ENCODE data around the gene SUSD1.

Gene SUSD1

DNA sequence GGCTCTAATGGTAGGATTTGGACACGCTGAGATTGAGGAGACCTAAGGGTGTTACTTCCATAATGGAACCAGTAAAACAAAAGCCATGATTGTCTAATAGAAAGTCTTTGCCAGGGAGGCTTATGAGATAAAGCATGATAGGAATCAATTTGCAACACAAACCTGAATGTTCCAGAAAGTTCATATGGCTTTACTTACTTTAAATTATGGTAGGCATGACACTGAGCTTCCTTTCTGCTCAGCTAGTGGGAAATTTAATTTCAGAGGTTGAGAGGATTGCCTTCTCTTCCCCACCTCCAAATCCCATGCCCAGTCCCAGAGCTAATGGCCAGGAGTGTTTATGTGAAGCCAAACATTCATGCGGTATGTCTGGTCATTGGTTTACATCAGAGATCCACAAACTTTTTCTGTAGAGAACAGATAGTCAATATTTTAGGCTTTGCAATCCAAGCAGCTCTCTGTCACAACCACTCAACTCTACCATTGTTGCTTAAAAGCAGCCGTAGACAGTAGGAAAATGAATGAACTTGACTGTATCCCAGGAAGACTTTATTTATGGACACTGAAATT is 164.0 kb downstream of the SUSD1 start:
- Histone ChIP-seq H3K4me3 (ENCODE audit: extremely low read depth, insufficient read depth, low read length, poor library complexity, severe bottlenecking) (no peak overlapping the region), H3K9me3 (ENCODE audit: control insufficient read depth, low read length) (no peaks in the 10 kb centered on the region), H3K27ac (ENCODE audit: low read depth, low read length, severe bottlenecking) (no peak overlapping the region), H3K4me1 (ENCODE audit: control insufficient read depth, insufficient read depth, low read length, poor library complexity, severe bottlenecking) (peaks cover 16% of the 10 kb centered on the region), H3K36me3 (ENCODE audit: control insufficient read depth, insufficient read depth, low read length) (no peaks in the 10 kb centered on the region)
- 93 to 100% methylated on average over 2 of the region's 3 CpGs for WGBS, 2 experiments (ENCODE audit: insufficient coverage in 2 of 2)

DNA sequence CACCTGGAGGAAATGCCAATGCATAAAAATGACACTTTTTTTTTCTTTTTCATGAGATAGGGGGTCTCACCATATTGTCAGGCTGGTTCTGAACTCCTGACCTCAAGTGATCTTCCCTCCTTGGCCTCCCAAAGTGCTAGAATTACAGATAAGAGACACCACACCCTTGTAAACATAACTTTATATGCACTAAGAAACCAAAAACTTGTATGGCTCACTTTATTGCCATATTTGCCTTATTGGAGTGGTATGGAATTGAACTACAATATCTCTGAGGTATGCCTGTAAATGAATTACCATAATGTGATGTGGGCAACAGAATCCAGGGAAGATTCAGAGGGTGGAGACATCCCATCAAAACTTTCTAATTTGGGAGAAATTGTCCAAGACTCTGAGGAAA is 164.6 kb downstream of the SUSD1 start:
- H3K27ac ChIP-seq (ENCODE audit: low read depth, low read length, severe bottlenecking) = no peak overlapping the region
- no peaks in the 10 kb centered on the region for H3K36me3 ChIP-seq (ENCODE audit: control insufficient read depth, insufficient read depth, low read length)
- H3K9me3 ChIP-seq (ENCODE audit: control insufficient read depth, low read length) = no peaks in the 10 kb centered on the region
- peaks cover 16% of the 10 kb centered on the region for H3K4me1 ChIP-seq (ENCODE audit: control insufficient read depth, insufficient read depth, low read length, poor library complexity, severe bottlenecking)
- H3K4me3 ChIP-seq (ENCODE audit: extremely low read depth, insufficient read depth, low read length, poor library complexity, severe bottlenecking) = no peak overlapping the region

DNA sequence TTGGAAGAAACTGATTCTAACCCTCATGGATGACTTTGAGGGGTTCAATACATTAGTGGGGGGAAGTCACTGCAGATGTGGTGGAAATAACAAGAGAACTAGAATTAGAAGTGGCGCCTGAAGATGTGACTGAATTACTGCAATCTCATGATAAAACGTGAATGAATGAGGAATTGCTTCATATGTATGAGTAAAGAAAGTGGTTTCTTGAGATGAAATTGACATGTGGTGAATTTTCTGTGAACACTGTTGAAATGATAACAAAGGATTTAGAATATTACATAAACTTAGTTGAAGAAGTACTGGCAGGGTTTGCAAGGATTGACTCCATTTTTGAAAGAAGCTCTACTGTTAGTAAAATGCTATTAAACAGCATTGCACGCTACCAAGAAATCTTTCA is 165.4 kb downstream of the SUSD1 start:
- no peaks in the 10 kb centered on the region for H3K9me3 ChIP-seq (ENCODE audit: control insufficient read depth, low read length)

DNA sequence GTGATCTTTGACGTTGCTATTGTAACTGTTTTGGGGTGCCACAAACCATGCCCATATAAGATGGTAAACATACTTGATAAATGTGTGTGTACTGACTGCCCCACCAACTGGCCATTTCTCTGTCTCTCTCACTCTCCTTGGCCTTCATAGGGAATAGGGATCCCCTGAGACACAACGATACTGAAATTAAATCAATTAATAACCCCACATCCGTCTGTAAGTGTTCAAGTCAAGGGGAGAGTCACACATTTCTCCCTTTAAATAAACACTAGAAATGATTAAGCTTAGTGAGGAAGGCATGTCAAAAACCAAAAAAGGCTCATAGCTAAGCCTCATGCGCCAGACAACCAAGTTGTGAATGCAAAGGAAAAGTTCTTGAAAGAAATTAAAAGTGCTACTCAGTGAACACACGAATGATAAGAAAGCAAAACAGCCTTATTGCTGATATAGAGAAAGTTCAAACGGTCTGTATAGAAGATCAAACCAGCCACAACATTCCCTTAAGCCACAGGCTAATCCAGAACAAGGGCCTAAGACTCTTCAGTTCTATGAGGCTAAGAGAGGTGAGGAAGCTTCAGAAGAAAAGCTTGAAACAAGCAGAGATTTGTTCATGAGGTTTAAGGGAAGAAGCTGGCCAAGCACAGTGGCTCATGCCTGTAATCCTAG is 167.4 kb downstream of the SUSD1 start:
- H3K4me3 ChIP-seq (ENCODE audit: extremely low read depth, insufficient read depth, low read length, poor library complexity, severe bottlenecking) = no peak overlapping the region
- no peaks in the 10 kb centered on the region for H3K36me3 ChIP-seq (ENCODE audit: control insufficient read depth, insufficient read depth, low read length)
- H3K4me1 ChIP-seq (ENCODE audit: control insufficient read depth, insufficient read depth, low read length, poor library complexity, severe bottlenecking) = peaks cover 12% of the 10 kb centered on the region
- no peak overlapping the region for H3K27ac ChIP-seq (ENCODE audit: low read depth, low read length, severe bottlenecking)
- no peaks in the 10 kb centered on the region for H3K9me3 ChIP-seq (ENCODE audit: control insufficient read depth, low read length)
- WGBS, 2 experiments (ENCODE audit: insufficient coverage in 2 of 2) = 80 to 90% methylated on average over 1 to 2 of the region's 6 CpGs

More for the DNA sequence above, 165.4 kb downstream of the SUSD1 start:
- Histone ChIP-seq H3K4me3 (ENCODE audit: extremely low read depth, insufficient read depth, low read length, poor library complexity, severe bottlenecking) (no peak overlapping the region), H3K4me1 (ENCODE audit: control insufficient read depth, insufficient read depth, low read length, poor library complexity, severe bottlenecking) (peaks cover 16% of the 10 kb centered on the region), H3K36me3 (ENCODE audit: control insufficient read depth, insufficient read depth, low read length) (no peaks in the 10 kb centered on the region), H3K27ac (ENCODE audit: low read depth, low read length, severe bottlenecking) (no peak overlapping the region)
- WGBS, 2 experiments (ENCODE audit: insufficient coverage in 2 of 2) = 88 to 100% methylated on average over 2 to 3 of the region's 3 CpGs

DNA sequence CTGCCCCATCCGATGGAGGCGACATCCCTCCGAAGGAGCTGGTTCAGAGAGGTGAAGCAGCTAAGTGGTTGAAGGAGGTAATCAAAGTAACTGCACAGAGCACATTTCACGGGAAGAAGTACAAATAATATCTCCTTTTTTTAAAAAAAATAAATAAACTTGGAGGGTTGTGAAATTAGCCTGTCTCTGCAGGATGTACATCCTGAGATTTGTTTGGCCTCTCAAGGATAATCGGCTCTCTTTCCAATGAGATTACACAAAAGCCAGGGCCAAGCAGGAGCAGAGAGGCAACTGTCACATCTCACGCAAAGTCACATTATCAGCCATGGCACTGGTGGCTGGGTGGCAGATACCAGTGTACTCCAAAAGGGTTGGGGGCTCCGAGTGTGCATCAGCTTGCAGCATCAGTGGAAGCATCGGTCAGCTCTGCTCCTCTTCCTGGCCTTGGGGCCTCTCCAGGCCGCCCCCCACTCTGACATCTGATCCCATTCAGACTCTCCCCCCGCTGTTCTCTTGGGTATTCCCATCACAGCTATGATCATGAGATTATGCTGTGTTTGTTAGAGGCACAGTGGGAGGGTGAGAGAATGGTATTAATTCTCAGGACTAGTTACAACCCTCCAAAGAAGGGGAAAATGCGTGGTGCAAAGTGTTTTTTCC is 168.6 kb downstream of the SUSD1 start:
- Histone ChIP-seq H3K27ac (ENCODE audit: low read depth, low read length, severe bottlenecking) (no peak overlapping the region), H3K36me3 (ENCODE audit: control insufficient read depth, insufficient read depth, low read length) (no peaks in the 10 kb centered on the region)

DNA sequence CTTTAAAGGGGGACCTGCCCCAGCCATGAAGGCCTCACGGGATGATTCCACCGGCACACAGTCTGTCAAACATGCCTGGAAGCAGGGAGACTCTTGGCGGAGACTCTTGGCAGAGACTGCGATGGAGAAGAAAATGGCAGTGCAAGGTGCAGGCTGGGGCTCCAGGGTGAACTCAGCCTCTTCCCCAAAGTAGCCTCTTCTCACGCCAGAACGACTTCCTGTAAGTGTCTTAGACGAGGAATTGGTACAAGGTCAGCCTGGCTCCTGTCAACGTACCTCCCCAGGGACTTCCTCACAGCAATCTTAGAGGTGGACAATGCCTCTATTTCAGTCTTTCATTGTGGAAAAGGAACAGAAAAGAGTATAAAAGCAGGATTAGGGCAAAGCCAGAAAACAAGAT is 169.2 kb downstream of the SUSD1 start:
- Histone ChIP-seq H3K4me1 (ENCODE audit: control insufficient read depth, insufficient read depth, low read length, poor library complexity, severe bottlenecking) (no peaks in the 10 kb centered on the region), H3K4me3 (ENCODE audit: extremely low read depth, insufficient read depth, low read length, poor library complexity, severe bottlenecking) (no peak overlapping the region), H3K9me3 (ENCODE audit: control insufficient read depth, low read length) (no peaks in the 10 kb centered on the region), H3K27ac (ENCODE audit: low read depth, low read length, severe bottlenecking) (no peak overlapping the region), H3K36me3 (ENCODE audit: control insufficient read depth, insufficient read depth, low read length) (no peaks in the 10 kb centered on the region)
- 88 to 92% methylated on average over 6 to 8 of the region's 8 CpGs for WGBS, 2 experiments (ENCODE audit: insufficient coverage in 2 of 2)

More for the DNA sequence above, 168.6 kb downstream of the SUSD1 start:
- Histone ChIP-seq H3K9me3 (ENCODE audit: control insufficient read depth, low read length) (no peaks in the 10 kb centered on the region), H3K4me1 (ENCODE audit: control insufficient read depth, insufficient read depth, low read length, poor library complexity, severe bottlenecking) (no peaks in the 10 kb centered on the region), H3K4me3 (ENCODE audit: extremely low read depth, insufficient read depth, low read length, poor library complexity, severe bottlenecking) (no peak overlapping the region)
- WGBS, 2 experiments (ENCODE audit: insufficient coverage in 2 of 2) = 90 to 94% methylated on average over 4 to 7 of the region's 11 CpGs

DNA sequence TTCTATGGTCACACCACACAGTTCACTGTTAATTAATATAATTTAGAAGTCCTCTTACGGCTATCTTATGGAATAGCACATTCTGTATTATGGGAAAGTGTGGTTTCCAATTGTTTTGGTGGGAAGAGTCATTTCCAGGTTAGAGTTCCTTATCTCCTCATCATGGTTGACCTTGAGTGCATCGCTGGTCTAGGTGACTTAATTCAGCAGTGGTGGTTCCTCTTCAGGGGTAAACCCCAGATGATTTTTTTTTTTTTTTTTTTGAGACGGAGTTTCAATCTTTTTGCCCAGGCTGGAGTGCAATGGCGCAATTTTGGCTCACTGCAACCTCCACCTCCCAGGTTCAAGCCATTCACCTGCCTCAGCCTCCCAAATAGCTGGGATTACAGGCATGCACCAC is 171.6 kb downstream of the SUSD1 start:
- no peaks in the 10 kb centered on the region for H3K4me1 ChIP-seq (ENCODE audit: control insufficient read depth, insufficient read depth, low read length, poor library complexity, severe bottlenecking)
- 96 to 100% methylated on average over 2 to 3 of the region's 4 CpGs for WGBS, 2 experiments (ENCODE audit: insufficient coverage in 2 of 2)
- H3K36me3 ChIP-seq (ENCODE audit: control insufficient read depth, insufficient read depth, low read length) = no peaks in the 10 kb centered on the region
- H3K27ac ChIP-seq (ENCODE audit: low read depth, low read length, severe bottlenecking) = no peak overlapping the region
- H3K4me3 ChIP-seq (ENCODE audit: extremely low read depth, insufficient read depth, low read length, poor library complexity, severe bottlenecking) = no peak overlapping the region
- H3K9me3 ChIP-seq (ENCODE audit: control insufficient read depth, low read length) = no peaks in the 10 kb centered on the region

DNA sequence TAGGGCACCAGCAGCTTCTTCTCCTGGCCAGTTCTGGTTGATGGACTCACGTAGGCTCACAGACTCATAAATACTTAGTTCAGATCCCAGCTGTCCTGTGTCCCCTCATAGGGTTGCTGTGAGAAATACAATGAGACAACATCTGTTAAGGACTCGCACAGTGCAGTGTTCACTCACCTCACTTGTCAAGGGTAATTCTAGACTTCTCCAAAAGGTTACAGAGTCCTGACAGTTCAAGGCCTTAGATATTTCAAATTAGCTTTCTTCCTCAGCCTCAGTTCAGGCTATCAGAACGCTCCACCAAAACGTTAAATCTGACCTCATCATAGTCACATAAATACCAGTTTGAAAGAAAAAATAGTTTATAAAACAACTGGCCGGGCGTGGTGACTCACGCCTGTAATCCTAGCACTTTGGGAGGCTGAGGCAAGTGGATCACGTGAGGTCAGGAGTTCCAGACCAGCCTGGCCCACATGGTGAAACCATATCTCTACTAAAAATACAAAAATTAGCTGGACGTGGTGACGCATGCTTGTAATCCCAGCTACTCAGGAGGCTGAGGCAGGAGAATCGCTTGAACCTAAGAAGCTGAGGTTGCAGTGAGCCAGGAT is 172.1 kb downstream of the SUSD1 start:
- WGBS, 2 experiments (ENCODE audit: insufficient coverage in 2 of 2) = 90 to 97% methylated on average over 6 to 9 of the region's 11 CpGs
- Histone ChIP-seq H3K27ac (ENCODE audit: low read depth, low read length, severe bottlenecking) (no peak overlapping the region), H3K9me3 (ENCODE audit: control insufficient read depth, low read length) (no peaks in the 10 kb centered on the region), H3K36me3 (ENCODE audit: control insufficient read depth, insufficient read depth, low read length) (no peaks in the 10 kb centered on the region), H3K4me1 (ENCODE audit: control insufficient read depth, insufficient read depth, low read length, poor library complexity, severe bottlenecking) (no peaks in the 10 kb centered on the region), H3K4me3 (ENCODE audit: extremely low read depth, insufficient read depth, low read length, poor library complexity, severe bottlenecking) (no peak overlapping the region)

DNA sequence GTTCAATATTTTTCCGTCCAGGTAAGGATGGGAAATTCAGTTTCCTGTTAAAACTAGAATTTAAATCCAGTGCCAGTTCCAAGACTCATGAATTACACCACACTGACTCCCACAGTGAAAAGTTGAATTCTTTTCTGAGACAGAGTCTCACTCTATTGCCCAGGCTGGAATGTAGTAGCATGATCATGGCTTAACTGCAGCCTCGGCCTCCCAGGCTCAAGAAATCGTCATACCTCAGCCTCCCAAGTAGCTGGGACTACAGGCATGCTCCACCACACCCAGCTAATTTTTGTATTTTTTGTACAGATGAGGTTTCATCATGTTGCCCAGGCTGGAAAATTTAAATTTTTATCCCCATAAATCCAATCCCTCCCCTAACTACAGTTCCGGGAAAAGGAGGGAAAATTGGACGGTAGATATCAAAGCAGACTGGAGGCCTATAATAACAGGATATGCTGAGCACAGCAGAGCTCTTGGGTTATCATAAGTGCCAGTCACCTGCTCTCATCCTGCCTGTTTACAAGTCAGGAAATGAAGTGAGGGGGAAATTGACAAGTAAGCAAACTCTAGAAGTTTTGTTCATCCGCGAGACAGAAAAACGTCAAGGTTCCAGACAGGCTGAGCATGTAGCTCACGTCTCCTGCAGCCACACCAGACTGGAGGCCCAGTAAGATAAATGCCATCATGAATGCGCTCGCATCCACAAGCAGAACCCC is 172.8 kb downstream of the SUSD1 start:
- WGBS, 2 experiments (ENCODE audit: insufficient coverage in 2 of 2) = 95% methylated on average over 10 of the region's 11 CpGs
- H3K4me1 ChIP-seq (ENCODE audit: control insufficient read depth, insufficient read depth, low read length, poor library complexity, severe bottlenecking) = no peaks in the 10 kb centered on the region
- H3K4me3 ChIP-seq (ENCODE audit: extremely low read depth, insufficient read depth, low read length, poor library complexity, severe bottlenecking) = no peak overlapping the region
- no peaks in the 10 kb centered on the region for H3K36me3 ChIP-seq (ENCODE audit: control insufficient read depth, insufficient read depth, low read length)
- H3K27ac ChIP-seq (ENCODE audit: low read depth, low read length, severe bottlenecking) = no peak overlapping the region
- H3K9me3 ChIP-seq (ENCODE audit: control insufficient read depth, low read length) = no peaks in the 10 kb centered on the region

DNA sequence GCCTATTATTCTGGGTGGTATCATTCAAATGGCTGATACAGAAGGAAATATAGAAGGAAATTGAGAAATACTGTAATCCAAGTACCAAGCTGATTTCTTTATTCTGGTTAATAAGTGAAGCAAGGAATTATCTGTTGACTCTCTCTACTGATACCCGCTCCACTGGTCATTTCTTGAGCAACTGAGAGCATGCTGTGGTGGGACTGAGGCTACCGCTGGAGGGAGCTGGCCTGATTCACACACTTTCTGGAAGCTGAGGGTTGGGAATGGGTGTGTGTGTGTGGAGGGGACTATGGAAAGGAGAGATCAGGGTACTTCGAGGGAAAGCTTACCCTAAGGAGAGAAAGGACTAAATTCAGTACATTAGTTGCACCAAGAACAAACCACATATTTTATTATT is 174.4 kb downstream of the SUSD1 start:
- Histone ChIP-seq H3K36me3 (ENCODE audit: control insufficient read depth, insufficient read depth, low read length) (no peaks in the 10 kb centered on the region), H3K4me3 (ENCODE audit: extremely low read depth, insufficient read depth, low read length, poor library complexity, severe bottlenecking) (no peak overlapping the region), H3K27ac (ENCODE audit: low read depth, low read length, severe bottlenecking) (no peak overlapping the region), H3K4me1 (ENCODE audit: control insufficient read depth, insufficient read depth, low read length, poor library complexity, severe bottlenecking) (no peaks in the 10 kb centered on the region), H3K9me3 (ENCODE audit: control insufficient read depth, low read length) (no peaks in the 10 kb centered on the region)
- 80 to 94% methylated on average over 1 to 2 of the region's 3 CpGs for WGBS, 2 experiments (ENCODE audit: insufficient coverage in 2 of 2)
